Head of caudate nucleus (tissue), 42 donors: ENCODE measurements around the gene STAC3.

Experiments used
- DNase-seq, 42 donors: peaks; one replicate each; pipeline versions ENCODE4 v3.0.0 to v3.0.0-alpha.2; 2020 to 2021; ENCODE audit warnings: mixed read lengths in 7 of 42
- intact Hi-C: fragments of 100-400 bp; cut with DNase I; formaldehyde crosslinking; loops from one replicate; pipeline ENCODE4 v1.15.0; 2022

STAC3 gene

DNA sequence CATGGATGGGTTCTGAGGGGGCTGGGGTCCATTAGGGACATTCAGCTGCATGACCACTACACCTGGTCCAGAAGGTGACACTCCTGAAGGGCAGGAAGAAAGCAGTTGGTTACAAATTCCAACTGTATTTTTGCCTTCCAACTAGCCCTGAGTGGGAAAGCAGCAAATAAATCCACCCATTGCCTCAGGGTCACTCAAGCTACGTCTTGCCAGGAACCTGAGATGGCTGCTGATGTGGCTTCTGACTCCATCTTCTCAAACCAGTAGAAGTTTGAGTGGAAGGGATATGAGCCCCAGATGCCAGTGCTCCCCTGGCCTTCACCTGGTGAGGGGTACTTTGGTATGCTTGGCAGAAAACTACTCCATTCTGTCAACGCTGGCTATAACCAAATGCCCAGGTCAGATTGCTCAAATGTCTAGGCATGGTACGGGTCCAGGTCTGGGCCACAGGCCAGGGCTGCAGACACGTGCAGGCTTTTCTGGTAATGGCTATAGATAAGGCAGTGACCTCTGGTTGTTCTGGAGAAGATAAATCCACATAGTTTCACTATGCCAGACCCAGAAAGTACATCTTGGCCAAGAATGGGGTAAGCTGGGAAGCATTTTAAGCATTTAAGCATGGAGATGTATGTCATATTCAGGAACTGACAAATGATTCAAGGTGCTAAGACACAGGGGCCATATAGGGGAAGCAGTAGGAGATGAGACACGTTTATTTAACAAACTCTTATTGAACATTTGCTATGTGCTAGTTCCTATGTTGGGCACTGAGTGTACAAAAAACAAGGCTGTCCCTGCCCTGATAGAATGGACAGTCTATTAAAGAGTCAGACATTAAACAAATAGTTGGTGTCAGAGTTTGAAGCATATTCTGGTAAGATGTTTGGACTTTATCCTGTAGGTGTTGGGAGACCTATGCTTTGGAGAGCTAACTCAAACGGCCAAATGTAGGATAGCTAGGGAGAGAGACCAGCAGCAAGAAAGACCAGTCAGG is 8.3 kb upstream of the STAC3 start:
- intact Hi-C loops = no loop called here
- no peak for DNase-seq

DNA sequence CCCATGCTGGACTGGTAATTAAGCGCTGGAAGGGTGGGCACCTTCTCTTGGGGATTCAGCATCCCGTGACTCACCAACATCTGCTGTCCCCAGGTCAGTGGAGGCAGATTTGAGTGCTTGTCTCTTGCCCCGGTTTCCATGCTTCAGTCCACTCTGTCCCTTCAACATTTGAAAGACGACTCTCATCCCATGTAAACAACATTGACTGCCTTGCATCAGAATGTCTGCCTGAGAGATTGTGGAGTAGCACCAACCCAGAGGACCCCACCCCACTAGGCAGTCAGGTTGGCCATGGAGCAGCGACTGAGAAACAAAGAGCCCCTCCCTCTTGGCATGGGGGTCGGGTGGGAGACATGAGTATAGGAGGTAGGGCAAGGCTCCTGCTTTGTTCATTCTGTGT is 4.9 kb upstream of the STAC3 start:
- intact Hi-C loops = no loop called here
- DNase-seq = peak in 1 of 42 donors; percentile 1

GRCh38 chr12:57254506-57255280 is 3.7 kb upstream of the STAC3 start:
- intact Hi-C loops = no loop called here
- DNase-seq = peak in 1 of 42 donors; percentile 0

GRCh38 chr12:57250541-57250940 is 446 bp downstream of the STAC3 start:
- intact Hi-C loops = no loop called here
- DNase-seq = no peak

DNA sequence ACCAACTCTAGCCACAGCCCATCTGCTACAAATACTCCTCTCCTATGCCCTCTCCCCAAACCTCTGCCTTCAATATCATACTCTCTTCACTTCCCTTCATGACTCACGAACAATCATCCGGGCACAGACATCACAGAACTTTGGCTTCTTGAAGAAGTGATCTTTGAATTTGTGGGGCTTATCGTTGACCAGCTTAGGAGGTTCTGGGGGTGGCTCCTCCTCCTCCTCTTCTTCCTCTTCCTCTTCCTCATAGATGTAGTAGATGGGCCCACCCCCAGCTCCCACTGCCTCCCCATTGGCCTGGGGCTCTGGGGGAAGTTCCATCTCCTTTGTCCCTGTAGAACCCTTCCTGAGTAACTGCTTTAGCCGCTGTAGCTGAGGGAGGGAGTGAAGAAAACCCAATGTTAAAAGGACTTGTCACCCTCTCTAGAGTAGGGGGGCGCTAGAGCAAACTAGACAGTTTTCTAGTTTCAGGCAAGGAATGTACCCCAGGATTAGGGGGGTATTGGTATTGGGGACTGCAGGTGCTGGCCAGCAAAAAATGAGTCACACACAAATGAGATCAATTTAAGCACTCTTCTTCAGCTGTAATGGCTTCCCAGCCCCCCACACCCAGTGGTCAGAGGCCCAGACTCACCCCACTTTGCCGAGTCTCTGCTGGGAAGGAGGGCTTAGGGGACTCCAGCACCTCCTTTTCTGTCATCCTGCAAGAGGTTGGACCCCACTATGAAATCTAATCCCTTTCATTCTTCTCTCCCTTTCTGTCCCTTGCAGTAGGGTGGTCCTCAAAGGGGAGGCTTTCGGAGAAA is 1.8 kb downstream of the STAC3 start:
- intact Hi-C loops = no loop called here
- DNase-seq = peak in 7 of 42 donors; percentile 28 to 62 (median 40)

DNA sequence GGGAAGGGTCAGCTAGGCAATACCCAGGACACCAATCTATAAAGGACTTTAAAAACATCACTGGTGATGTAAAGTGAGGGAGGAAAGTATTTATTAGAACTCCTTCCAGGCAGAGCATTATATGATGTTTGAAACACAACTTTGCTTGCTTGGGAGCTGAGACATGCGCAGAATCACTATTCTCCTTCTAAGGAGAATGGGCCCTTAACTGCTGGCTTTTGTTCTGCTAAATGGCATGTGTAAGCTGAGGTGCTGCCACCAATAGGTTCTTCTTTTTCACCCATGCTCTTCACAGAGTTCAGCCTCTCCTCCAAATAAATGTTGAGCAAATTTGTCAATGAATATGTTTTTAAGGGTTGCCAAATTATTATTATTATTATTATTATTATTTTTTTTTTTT is 3.9 kb downstream of the STAC3 start:
- intact Hi-C loops = no loop called here
- DNase-seq = no peak

GRCh38 chr12:57244312-57244696 is 6.7 kb downstream of the STAC3 start:
- intact Hi-C loops = loop anchor here (5.0 kb wide), 1 partner anchor 37 kb away; no protein-coding TSS in a partner anchor
- DNase-seq = no peak

DNA sequence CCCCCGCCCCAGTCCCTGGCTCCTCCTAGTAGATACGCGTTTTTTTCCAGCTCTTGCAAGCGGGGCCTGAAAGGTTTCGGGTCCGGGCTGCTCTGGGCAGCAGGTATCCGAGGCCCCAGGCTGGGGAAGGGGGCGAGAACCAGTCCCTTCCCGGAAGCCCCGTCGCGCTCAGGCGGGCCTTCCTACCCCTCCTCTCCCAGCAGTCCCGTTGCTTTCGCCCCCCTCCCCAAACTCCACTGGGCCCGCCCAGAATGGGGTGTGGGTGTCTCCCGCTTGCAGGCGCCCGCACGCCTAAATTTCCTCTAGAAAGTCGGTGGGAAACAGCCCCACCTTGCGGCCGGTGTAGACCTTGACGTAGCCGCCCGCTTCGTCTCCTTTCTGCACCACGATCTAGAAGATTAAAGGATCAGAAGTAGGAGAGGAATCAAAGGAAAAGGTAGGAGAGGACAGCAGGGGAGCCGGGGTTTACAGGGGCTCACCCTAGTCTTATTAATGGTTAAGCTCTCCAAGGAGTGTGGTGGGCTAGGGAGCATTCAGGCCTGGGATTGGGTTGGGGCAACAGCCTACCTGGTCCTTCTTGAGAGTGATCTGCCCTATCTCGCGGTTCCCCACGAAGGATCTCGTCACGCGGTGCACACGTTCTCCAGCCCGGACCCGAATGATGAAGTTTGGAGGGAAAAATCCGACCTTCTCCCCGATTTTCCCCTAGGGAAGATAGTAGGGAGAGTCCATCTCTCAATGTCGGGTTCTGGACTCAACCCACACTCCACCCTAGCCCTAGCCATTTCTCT is 7.3 kb downstream of the STAC3 start:
- intact Hi-C loops = loop anchor here (5.0 kb wide), 1 partner anchor 36 kb away; no protein-coding TSS in a partner anchor
- DNase-seq = peak; percentile 62 to 87 (median 76)

DNA sequence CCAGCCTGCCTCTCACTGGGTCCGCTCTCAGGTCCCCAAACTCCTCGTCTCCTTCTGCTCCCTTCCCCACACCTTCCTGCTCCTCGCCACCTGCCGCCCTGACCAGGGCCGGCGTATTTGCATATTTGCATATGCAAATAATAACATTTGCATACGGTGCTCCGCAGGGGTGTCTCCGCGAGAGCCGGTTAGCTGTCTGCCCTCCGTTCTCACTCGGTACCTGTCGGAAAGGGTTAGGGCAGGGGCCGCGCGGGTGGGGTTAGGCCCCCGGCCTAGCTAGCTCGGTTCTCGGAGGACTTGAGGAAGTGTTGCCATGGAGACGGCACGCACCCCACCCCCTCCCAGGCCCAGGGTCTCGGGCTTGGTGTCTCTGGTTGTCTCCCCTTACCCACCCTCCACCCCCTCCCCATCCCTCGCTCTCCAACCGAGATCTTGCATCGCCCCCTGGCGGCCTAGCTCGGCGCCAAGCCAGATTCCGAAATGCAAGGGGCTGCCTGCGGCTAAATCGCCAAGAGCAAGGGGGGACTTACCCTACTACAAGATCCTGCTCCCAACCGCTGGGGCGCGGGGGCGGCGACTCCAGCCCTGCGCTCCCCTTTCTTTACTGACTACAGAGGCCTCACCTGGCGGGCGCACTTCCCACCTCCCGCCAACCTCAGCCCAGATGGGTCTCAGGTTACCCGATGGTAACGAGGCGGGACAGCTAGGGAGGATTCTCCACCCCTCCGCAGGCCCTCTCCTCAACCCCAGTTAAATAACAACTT is 8.1 kb downstream of the STAC3 start:
- peak in 34 of 42 donors; percentile 34 to 79 (median 62) for DNase-seq

GRCh38 chr12:57242329-57242690 is 8.7 kb downstream of the STAC3 start:
- DNase-seq = peak in 12 of 42 donors; percentile 14 to 59 (median 42)
- intact Hi-C loops = loop anchor here (5.0 kb wide), 1 partner anchor 35 kb away; no protein-coding TSS in a partner anchor

More for the DNA sequence above, 8.1 kb downstream of the STAC3 start:
- intact Hi-C loops = loop anchor here (5.0 kb wide), 1 partner anchor 36 kb away; no protein-coding TSS in a partner anchor

DNA sequence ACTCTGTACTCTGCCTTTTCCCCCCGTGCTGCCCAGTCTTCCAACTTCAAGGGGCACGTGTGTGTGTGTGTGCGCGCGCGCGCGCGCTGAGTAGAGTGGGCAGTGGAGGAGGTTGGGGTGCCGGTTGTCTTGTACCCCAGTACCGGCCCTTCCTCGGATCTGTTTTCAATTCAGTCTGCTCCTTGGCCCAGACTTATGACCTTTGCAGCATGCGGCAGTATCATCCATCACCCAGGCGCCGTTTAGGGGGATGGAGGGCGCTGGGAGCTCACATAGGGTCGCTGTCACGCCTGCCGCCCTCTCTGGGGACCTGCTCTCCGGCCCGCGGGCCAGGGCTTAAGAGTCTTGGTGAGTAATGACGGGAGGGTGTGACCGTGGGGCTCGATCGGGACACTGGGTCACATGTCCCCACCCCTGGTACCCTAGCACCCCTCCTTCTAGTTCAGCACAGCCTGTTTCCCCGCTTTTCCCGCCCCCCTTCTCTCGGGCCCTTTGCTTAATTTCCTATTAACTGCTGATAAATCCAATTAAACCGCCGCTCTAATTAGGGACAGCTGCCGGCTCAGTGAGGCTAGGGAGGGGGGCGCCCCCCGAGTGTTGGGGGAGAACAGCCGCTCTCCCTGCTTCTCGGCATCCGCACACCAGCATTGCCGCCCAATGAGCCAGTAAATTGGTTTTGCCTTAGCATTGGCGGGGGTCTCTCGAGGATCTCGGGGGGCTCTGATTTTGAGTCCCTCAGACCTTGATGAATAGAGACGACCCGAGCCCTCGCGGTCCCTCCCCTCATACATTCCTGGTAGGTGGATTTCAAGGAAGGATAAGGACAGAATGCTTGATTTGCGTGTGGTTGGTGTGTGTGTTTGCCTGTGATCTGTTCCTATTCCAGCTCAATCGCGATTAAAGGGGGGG is 9.3 kb downstream of the STAC3 start:
- DNase-seq = peak in 1 of 42 donors; percentile 7
- intact Hi-C loops = loop anchor here (5.0 kb wide), 1 partner anchor 34 kb away; no protein-coding TSS in a partner anchor

DNA sequence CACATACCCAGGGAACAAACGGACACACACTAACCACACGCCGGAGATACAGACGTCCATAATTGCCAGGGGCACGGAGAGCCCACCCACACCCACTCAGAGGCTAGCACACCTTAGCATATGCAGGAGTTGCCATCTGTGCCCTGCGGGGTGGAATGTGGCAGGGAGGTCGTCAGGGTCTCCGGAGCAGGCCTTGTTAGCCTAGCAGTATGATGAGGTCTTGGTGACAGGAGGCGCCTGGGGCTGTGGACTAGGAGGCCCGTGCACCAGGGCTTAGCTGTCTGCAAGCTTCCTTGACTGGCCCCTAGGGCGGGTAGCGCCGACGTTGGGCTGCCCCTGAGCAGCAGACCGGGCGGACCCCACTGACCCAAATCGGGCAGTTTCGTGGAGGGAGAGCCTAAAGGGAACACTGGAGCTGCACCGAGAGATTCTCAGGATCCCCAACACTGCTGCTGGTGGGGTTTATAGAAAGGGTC is 10.0 kb downstream of the STAC3 start:
- intact Hi-C loops = loop anchor here (5.0 kb wide), 1 partner anchor 34 kb away; no protein-coding TSS in a partner anchor
- peak in 2 of 42 donors; percentile 11 to 15 for DNase-seq

DNA sequence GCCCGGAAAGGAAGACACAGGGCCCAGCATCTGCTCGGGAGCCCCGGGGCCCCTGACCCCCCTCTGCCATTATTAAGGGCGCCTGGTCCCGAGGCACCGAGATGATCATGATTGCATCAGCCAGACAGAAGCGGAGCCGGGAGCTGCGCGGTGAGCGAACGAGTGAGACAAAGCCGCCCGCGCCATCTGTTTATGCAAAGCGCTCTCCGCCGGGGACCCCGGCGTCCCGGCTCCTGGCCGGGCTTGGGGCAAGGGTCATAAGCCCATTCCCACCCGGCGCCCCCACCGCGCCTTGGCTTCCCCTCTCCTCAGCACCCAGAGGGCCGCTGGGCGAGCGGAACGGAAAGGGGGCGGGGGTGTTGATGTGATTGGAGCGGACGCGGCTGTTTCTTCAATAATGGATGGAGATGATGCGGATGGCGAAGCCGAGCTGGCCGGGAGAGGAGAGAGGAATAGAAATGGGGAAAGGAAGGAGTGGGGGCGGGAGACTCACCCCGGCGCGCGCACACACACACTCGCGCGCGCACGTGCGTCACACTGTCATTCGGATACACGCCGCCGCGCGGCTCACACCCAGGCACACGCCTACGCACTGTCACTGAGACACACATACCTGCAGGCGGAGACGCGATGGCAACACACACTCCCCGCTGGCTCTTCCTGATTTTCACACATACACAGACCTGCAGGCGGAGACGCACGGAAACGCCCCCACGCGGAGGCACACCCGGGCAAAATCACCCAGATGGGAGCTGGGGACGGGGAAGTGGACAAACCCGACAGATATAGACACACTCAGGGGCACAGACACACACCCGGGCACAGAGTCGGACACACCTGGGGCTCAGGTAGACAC is 10.7 kb downstream of the STAC3 start:
- intact Hi-C loops = loop anchor here (5.0 kb wide), 1 partner anchor 33 kb away; no protein-coding TSS in a partner anchor
- peak; percentile 63 to 95 (median 81) for DNase-seq

DNA sequence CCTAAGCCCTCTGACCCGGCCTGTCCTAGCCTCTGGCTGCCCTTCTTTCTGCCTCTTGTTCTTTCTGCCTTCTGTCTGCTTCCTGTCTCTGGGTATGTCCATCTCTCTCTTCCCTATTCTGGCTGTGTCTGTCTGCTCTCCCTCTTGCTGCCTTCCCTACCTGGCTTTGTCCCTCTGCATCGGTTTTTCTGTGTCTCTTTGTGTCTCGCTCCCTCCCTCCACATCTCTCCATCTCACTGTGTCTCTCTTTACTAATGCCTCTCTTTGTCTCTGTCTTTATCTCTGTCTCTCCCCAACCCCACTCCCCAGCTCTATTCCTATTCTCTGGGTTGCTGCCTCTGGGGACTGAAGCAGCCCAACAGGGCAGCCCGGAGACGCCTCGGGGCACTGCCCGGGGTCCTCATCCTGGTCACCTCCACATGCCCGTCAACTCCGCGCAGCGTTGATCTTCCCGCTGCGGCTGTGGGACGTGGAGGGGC is 11.4 kb downstream of the STAC3 start:
- DNase-seq = no peak
- intact Hi-C loops = loop anchor here (5.0 kb wide), 1 partner anchor 32 kb away; no protein-coding TSS in a partner anchor
